GM23338 (cell line): ENCODE measurements around the gene SLX4IP. TPM values are rescaled to one million over a fixed set of nuclear protein-coding genes. Genes with fewer than 3 reads are reported as not detected.

Experiments used
- ATAC-seq: fragments of 200-7000 bp; cut with Tn5 transposase; 3 replicates; pipeline ENCODE4 v1.9.1; 2020
- DNase-seq: peaks from one replicate; pipeline ENCODE4 v3.0.0-alpha.2; 2015; ENCODE audit warnings: low spot score
- H2AFZ ChIP-seq: fragments of 200-600 bp; sonication (generic); 2 replicates; pipeline ENCODE4 v1.8.0; 2016; ENCODE audit warnings: antibody characterized with exemption, mild to moderate bottlenecking, moderate library complexity
- H3F3A ChIP-seq: fragments of 200-600 bp; sonication (generic); replicated peaks from 2 replicates; pipeline ENCODE4 v1.8.0; 2017; ENCODE audit warnings: antibody characterized with exemption, mixed run types, low read depth
- H3K27ac ChIP-seq: fragments of 200-600 bp; sonication (generic); 2 replicates; pipeline ENCODE4 v1.6.1; 2016; ENCODE audit warnings: low read depth
- H3K27me3 ChIP-seq: fragments of 200-600 bp; sonication (generic); 2 replicates; pipeline ENCODE4 v1.8.0; 2016; ENCODE audit warnings: mild to moderate bottlenecking, mixed run types, moderate library complexity; ENCODE audit not compliant: insufficient read depth
- H3K36me3 ChIP-seq: fragments of 200-600 bp; sonication (generic); 2 replicates; pipeline ENCODE4 v1.8.0; 2016; ENCODE audit warnings: mild to moderate bottlenecking; ENCODE audit not compliant: insufficient read depth
- H3K4me1 ChIP-seq: fragments of 200-600 bp; sonication (generic); 2 replicates; pipeline ENCODE4 v1.8.0; 2016; ENCODE audit warnings: mild to moderate bottlenecking, moderate library complexity; ENCODE audit not compliant: insufficient read depth
- H3K4me2 ChIP-seq: fragments of 200-600 bp; sonication (generic); 2 replicates; pipeline ENCODE4 v1.7.1; 2017; ENCODE audit warnings: mixed run types
- H3K4me3 ChIP-seq: fragments of 200-600 bp; sonication (generic); 2 replicates; pipeline ENCODE4 v1.6.1; 2016; ENCODE audit warnings: mixed run types
- H3K79me2 ChIP-seq: fragments of 200-600 bp; sonication (generic); replicated peaks from 2 replicates; pipeline ENCODE4 v1.8.0; 2017; ENCODE audit warnings: mild to moderate bottlenecking; ENCODE audit not compliant: insufficient read depth
- H3K9me2 ChIP-seq: fragments of 200-600 bp; sonication (generic); 2 replicates; pipeline ENCODE4 v1.8.0; 2017; ENCODE audit not compliant: insufficient read depth
- H4K20me1 ChIP-seq: fragments of 200-600 bp; sonication (generic); replicated peaks from 2 replicates; pipeline ENCODE4 v1.8.0; 2017; ENCODE audit warnings: mild to moderate bottlenecking; ENCODE audit not compliant: insufficient read depth
- H3K27ac Mint-ChIP-seq: 2 replicates; pipeline ENCODE4 v1.8.0; 2020; ENCODE audit warnings: inconsistent platforms, mild to moderate bottlenecking, moderate library complexity, mixed read lengths
- H3K27me3 Mint-ChIP-seq: 3 replicates; pipeline ENCODE4 v1.8.0; 2022; ENCODE audit warnings: low read depth, mild to moderate bottlenecking, moderate library complexity, mixed read lengths, inconsistent platforms; ENCODE audit not compliant: insufficient read depth, poor library complexity
- H3K36me3 Mint-ChIP-seq: 3 replicates; pipeline ENCODE4 v1.8.0; 2021; ENCODE audit warnings: low read depth, mild to moderate bottlenecking, inconsistent platforms, moderate library complexity, mixed read lengths
- H3K4me1 Mint-ChIP-seq: 3 replicates; pipeline ENCODE4 v1.8.0; 2020; ENCODE audit warnings: mild to moderate bottlenecking, inconsistent platforms, mixed read lengths
- H3K4me3 Mint-ChIP-seq: 3 replicates; pipeline ENCODE4 v1.8.0; 2021; ENCODE audit warnings: moderate library complexity, mild to moderate bottlenecking, inconsistent platforms, mixed read lengths
- H3K9me3 Mint-ChIP-seq: 3 replicates; pipeline ENCODE4 v1.8.0; 2020; ENCODE audit warnings: moderate library complexity, mild to moderate bottlenecking, inconsistent platforms, mixed read lengths
- CREB1 ChIP-seq: fragments of 250-450 bp; sonication (Bioruptor Pico); IDR thresholded peaks from 2 replicates; pipeline ENCODE4 v1.5.0; 2020; ENCODE audit warnings: low read depth, mild to moderate bottlenecking, moderate library complexity
- EZH2 ChIP-seq: fragments of 200-600 bp; sonication (generic); IDR thresholded peaks from one replicate; pipeline ENCODE4 v1.8.0; 2017; ENCODE audit warnings: antibody characterized with exemption, mild to moderate bottlenecking, low read depth; ENCODE audit not compliant: unreplicated experiment
- EZH2phosphoT487 ChIP-seq: fragments of 200-600 bp; sonication (generic); IDR thresholded peaks from one replicate; pipeline ENCODE4 v1.8.1; 2018; ENCODE audit warnings: antibody characterized with exemption; ENCODE audit not compliant: unreplicated experiment
- JUNB ChIP-seq: IDR thresholded peaks from one replicate; pipeline ENCODE4 v1.6.1; 2016; ENCODE audit warnings: antibody characterized with exemption; ENCODE audit not compliant: unreplicated experiment
- NANOG ChIP-seq: IDR thresholded peaks from 2 replicates; pipeline ENCODE4 v1.6.1; 2016; ENCODE audit warnings: antibody characterized with exemption, borderline replicate concordance
- POLR2AphosphoS5 ChIP-seq: IDR thresholded peaks from 2 replicates; pipeline ENCODE4 v1.6.1; 2016; ENCODE audit warnings: antibody characterized with exemption, low read depth
- REST ChIP-seq: IDR thresholded peaks from one replicate; pipeline ENCODE4 v1.6.1; 2018; ENCODE audit warnings: antibody characterized with exemption; ENCODE audit not compliant: unreplicated experiment
- STAT1 ChIP-seq: IDR thresholded peaks from one replicate; pipeline ENCODE4 v1.6.1; 2016; ENCODE audit warnings: antibody characterized with exemption; ENCODE audit not compliant: unreplicated experiment
- ZNF114 ChIP-seq: fragments of 250-450 bp; sonication (Bioruptor Pico); IDR thresholded peaks from 2 replicates; pipeline ENCODE4 v1.5.0; 2020; ENCODE audit warnings: mild to moderate bottlenecking, moderate library complexity
- ZNF331 ChIP-seq: fragments of 250-450 bp; sonication (Bioruptor Pico); IDR thresholded peaks from 2 replicates; pipeline ENCODE4 v1.5.0; 2020; ENCODE audit warnings: low read depth, mild to moderate bottlenecking, moderate library complexity
- ZNF462 ChIP-seq: fragments of 250-450 bp; sonication (Bioruptor Pico); IDR thresholded peaks from 2 replicates; pipeline ENCODE4 v1.5.0; 2020; ENCODE audit warnings: mild to moderate bottlenecking, moderate library complexity
- polyA plus RNA-seq: library from polyadenylated mRNA; unstranded; fragments of >200 nt; fragmentation: Nextera tagmentation; extraction: Ambion mirVana; gene quantifications from 2 replicates; pipeline ENCODE4 v1.2.1, GENCODE V29; 2016
- total RNA-seq: library from RNA; depleted of rRNA; stranded (reverse); fragments of >200 nt; shearing (Covaris generic); gene quantifications from 2 replicates; pipeline ENCODE4 v1.2.3, GENCODE V29; 2014
- TF ChIP-seq, protein P1 (sequence below), 2 experiments: fragments of 200-600 bp in 1 of 2; sonication (generic) in 1 of 2; conservative IDR thresholded peaks; 2 replicates each; pipeline versions ENCODE4 v1.5.1 to v1.6.1; 2016 to 2017; ENCODE audit warnings: antibody characterized with exemption in 2 of 2, low read depth in 2 of 2, mild to moderate bottlenecking in 2 of 2, moderate library complexity in 1 of 2
- TF ChIP-seq, protein P2 (sequence below): IDR thresholded peaks from 2 replicates; pipeline ENCODE4 v1.6.1; 2016; ENCODE audit warnings: antibody characterized with exemption

Gene SLX4IP
- total and polyA plus RNA-seq, 2 experiments from 2014 or later: 9.1 to 9.8 TPM

DNA sequence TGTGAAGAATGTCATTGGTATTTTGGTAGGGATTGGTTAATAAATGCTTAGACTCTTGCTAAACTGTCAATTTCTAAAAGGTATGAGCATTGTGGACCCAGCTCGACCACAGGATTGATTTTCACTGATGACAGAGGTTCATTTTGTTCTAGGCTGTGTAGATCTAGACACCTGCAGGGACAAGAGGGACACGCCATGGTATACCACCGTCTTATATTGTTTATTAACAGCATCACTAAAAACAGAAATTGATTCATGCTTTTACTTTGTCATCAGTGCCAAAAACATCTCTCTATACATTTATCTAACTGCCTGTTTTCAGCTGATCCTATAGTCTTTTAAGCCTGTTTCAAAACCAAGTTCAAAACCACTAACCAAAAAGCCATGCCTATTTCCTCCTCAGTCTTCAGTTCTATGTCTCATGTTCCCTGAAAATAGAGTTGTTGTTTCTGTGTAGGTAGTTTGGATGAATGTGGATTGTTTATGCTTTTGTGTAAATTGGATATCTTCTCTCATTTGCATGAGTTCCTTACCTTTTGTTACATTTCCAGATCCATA, 128.9 kb downstream of the SLX4IP start:
- Histone ChIP-seq H3K4me2 (no peak overlapping the region), H3K27me3 (no peaks in the 10 kb centered on the region), H3F3A (no peaks in the 10 kb centered on the region), H3K4me1 (peaks cover 8% of the 10 kb centered on the region), H3K9me2 (peaks cover 16% of the 10 kb centered on the region; the same call in 1 of the 2 replicates), H2AFZ (no peak overlapping the region), H3K4me3 (no peak overlapping the region), H3K79me2 (no peaks in the 10 kb centered on the region), H3K27ac (no peak overlapping the region), H4K20me1 (no peaks in the 10 kb centered on the region), H3K36me3 (no peaks in the 10 kb centered on the region)
- peaks cover 28% of the 10 kb centered on the region for H3K36me3 Mint-ChIP-seq
- H3K27me3 Mint-ChIP-seq: no peaks in the 10 kb centered on the region
- TF ChIP-seq ZNF462 (CRISPR knock-in tag) (no peak), CREB1 (no peak), EZH2phosphoT487 (no peak), EZH2 (no peak), POLR2AphosphoS5 (no peak), ZNF331 (CRISPR knock-in tag) (no peak), STAT1 (no peak), NANOG (no peak), ZNF114 (CRISPR knock-in tag) (no peak), JUNB (no peak), REST (no peak)
- TF ChIP-seq, protein P1, sequence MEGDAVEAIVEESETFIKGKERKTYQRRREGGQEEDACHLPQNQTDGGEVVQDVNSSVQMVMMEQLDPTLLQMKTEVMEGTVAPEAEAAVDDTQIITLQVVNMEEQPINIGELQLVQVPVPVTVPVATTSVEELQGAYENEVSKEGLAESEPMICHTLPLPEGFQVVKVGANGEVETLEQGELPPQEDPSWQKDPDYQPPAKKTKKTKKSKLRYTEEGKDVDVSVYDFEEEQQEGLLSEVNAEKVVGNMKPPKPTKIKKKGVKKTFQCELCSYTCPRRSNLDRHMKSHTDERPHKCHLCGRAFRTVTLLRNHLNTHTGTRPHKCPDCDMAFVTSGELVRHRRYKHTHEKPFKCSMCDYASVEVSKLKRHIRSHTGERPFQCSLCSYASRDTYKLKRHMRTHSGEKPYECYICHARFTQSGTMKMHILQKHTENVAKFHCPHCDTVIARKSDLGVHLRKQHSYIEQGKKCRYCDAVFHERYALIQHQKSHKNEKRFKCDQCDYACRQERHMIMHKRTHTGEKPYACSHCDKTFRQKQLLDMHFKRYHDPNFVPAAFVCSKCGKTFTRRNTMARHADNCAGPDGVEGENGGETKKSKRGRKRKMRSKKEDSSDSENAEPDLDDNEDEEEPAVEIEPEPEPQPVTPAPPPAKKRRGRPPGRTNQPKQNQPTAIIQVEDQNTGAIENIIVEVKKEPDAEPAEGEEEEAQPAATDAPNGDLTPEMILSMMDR (conservative IDR thresholded peaks at IDR 0.05; ENCODE audit: low read depth in 2 of 2): no peak
- TF ChIP-seq, protein P2, sequence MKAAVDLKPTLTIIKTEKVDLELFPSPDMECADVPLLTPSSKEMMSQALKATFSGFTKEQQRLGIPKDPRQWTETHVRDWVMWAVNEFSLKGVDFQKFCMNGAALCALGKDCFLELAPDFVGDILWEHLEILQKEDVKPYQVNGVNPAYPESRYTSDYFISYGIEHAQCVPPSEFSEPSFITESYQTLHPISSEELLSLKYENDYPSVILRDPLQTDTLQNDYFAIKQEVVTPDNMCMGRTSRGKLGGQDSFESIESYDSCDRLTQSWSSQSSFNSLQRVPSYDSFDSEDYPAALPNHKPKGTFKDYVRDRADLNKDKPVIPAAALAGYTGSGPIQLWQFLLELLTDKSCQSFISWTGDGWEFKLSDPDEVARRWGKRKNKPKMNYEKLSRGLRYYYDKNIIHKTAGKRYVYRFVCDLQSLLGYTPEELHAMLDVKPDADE: no peak
- no peak for DNase-seq
- no peak overlapping the region for H3K4me3 Mint-ChIP-seq
- H3K9me3 Mint-ChIP-seq: no peaks in the 10 kb centered on the region
- H3K27ac Mint-ChIP-seq: no peak overlapping the region
- peaks cover 20% of the 10 kb centered on the region for H3K4me1 Mint-ChIP-seq
- no peak for ATAC-seq
